CD14-positive monocyte (primary cell): ENCODE measurements around the gene TSPYL6. TPM values are rescaled to one million over a fixed set of nuclear protein-coding genes. Genes with fewer than 3 reads are reported as not detected.

Experiments
- DNase-seq, 3 donors: peaks; one replicate each; pipeline ENCODE4 v3.0.0-alpha.2; 2011 to 2022
- H2AFZ ChIP-seq: 2 replicates; pipeline ENCODE4 v1.6.0; 2012; ENCODE audit warnings: mild to moderate bottlenecking, low read depth, low read length, inconsistent platforms; ENCODE audit not compliant: insufficient read depth, poor library complexity, severe bottlenecking
- H3K27ac ChIP-seq, 2 donors: 1 replicate in 1 of 2; 2 replicates in 1 of 2; pipeline ENCODE4 v1.5.1; 2012 to 2013; ENCODE audit warnings: low read length in 2 of 2, control low read depth in 1 of 2, inconsistent platforms in 1 of 2, low read depth in 1 of 2, mild to moderate bottlenecking in 1 of 2
- H3K27me3 ChIP-seq, 2 donors: one replicate each; pipeline versions ENCODE4 v1.6.0 to v1.6.1; 2011 to 2013; ENCODE audit warnings: low read length in 2 of 2; ENCODE audit not compliant: control insufficient read depth in 2 of 2, insufficient read depth in 2 of 2
- H3K36me3 ChIP-seq, 2 donors: replicated peaks in 1 of 2; 1 replicate in 1 of 2; 2 replicates in 1 of 2; pipeline versions ENCODE4 v1.5.1 to v1.6.1; 2012 to 2013; ENCODE audit warnings: low read length in 2 of 2, control low read depth in 1 of 2, inconsistent platforms in 1 of 2, mild to moderate bottlenecking in 1 of 2; ENCODE audit not compliant: insufficient read depth in 2 of 2, control insufficient read depth in 1 of 2
- H3K4me1 ChIP-seq, 2 donors: 1 replicate in 1 of 2; 2 replicates in 1 of 2; pipeline versions ENCODE4 v1.5.1 to v1.6.1; 2012 to 2013; ENCODE audit warnings: low read length in 2 of 2, control low read depth in 1 of 2, inconsistent platforms in 1 of 2, mild to moderate bottlenecking in 1 of 2, moderate library complexity in 1 of 2; ENCODE audit not compliant: insufficient read depth in 2 of 2, control insufficient read depth in 1 of 2
- H3K4me2 ChIP-seq: replicated peaks from 2 replicates; pipeline ENCODE3; 2012; ENCODE audit warnings: low read length, moderate library complexity, mild to moderate bottlenecking; ENCODE audit not compliant: poor library complexity, severe bottlenecking; ENCODE audit errors: extremely low read depth
- H3K4me3 ChIP-seq, 3 experiments: fragments of 200-600 bp in 1 of 3; sonication (generic) in 1 of 3; replicated peaks in 1 of 3; 1 replicate in 2 of 3; 2 replicates in 1 of 3; pipeline ENCODE4 v1.5.1; 2011 to 2013; ENCODE audit warnings: low read length in 3 of 3, mild to moderate bottlenecking in 3 of 3, control low read depth in 2 of 3, low read depth in 2 of 3, inconsistent platforms in 1 of 3, moderate library complexity in 1 of 3
- H3K79me2 ChIP-seq: 2 replicates; pipeline ENCODE4 v1.6.0; 2012; ENCODE audit warnings: mild to moderate bottlenecking, control low read depth, inconsistent platforms, low read length, moderate library complexity; ENCODE audit not compliant: insufficient read depth
- H3K9ac ChIP-seq: 2 replicates; pipeline ENCODE4 v1.6.0; 2017; ENCODE audit warnings: low read length, mild to moderate bottlenecking; ENCODE audit not compliant: insufficient read depth, poor library complexity, severe bottlenecking
- H3K9me3 ChIP-seq, 2 donors: replicated peaks in 1 of 2; 1 replicate in 1 of 2; 2 replicates in 1 of 2; pipeline versions ENCODE4 v1.5.1 to v1.6.1; 2012 to 2013; ENCODE audit warnings: low read length in 2 of 2, control low read depth in 1 of 2; ENCODE audit not compliant: control insufficient read depth in 1 of 2, insufficient read depth in 1 of 2
- H4K20me1 ChIP-seq: 2 replicates; pipeline ENCODE4 v1.6.0; 2012; ENCODE audit warnings: mild to moderate bottlenecking, low read length, control low read depth, moderate library complexity; ENCODE audit not compliant: insufficient read depth
- H3K27ac Mint-ChIP-seq, 7 donors: one replicate each; pipeline ENCODE4 v1.8.0; 2020; ENCODE audit warnings: mild to moderate bottlenecking in 7 of 7, mixed read lengths in 7 of 7, moderate library complexity in 6 of 7, inconsistent platforms in 2 of 7
- H3K27me3 Mint-ChIP-seq, 3 donors: one replicate each; pipeline ENCODE4 v1.8.0; 2021 to 2022; ENCODE audit warnings: low read depth in 3 of 3, mild to moderate bottlenecking in 3 of 3, mixed read lengths in 3 of 3, moderate library complexity in 3 of 3, inconsistent platforms in 1 of 3
- H3K36me3 Mint-ChIP-seq, 2 donors: one replicate each; pipeline ENCODE4 v1.8.0; 2020; ENCODE audit warnings: mixed read lengths in 2 of 2, inconsistent platforms in 1 of 2, mild to moderate bottlenecking in 1 of 2
- H3K4me1 Mint-ChIP-seq: one replicate; pipeline ENCODE4 v1.8.0; 2020; ENCODE audit warnings: mild to moderate bottlenecking, mixed read lengths
- H3K4me3 Mint-ChIP-seq, 2 donors: one replicate each; pipeline ENCODE4 v1.8.0; 2020; ENCODE audit warnings: mild to moderate bottlenecking in 2 of 2, mixed read lengths in 2 of 2, moderate library complexity in 1 of 2
- H3K9me3 Mint-ChIP-seq, 7 donors: one replicate each; pipeline ENCODE4 v1.8.0; 2020 to 2022; ENCODE audit warnings: mixed read lengths in 7 of 7, mild to moderate bottlenecking in 6 of 7, moderate library complexity in 6 of 7, inconsistent platforms in 2 of 7
- CTCF ChIP-seq: fragments of 200-600 bp; IDR thresholded peaks from one replicate; pipeline ENCODE4 v1.8.0; 2022; ENCODE audit warnings: antibody characterized with exemption, mild to moderate bottlenecking
- WGBS: methylation state at CpG from one replicate; pipeline ENCODE4 v1.1.5; 2013; ENCODE audit warnings: missing lambda C conversion rate; ENCODE audit not compliant: insufficient coverage; 5-methylcytosine and 5-hydroxymethylcytosine counted together
- intact Hi-C, 2 donors: fragments of 100-400 bp; cut with micrococcal nuclease; formaldehyde crosslinking; loops; one replicate each; pipeline versions ENCODE4 v1.15.0 to v1.15.1; 2023
- polyA plus RNA-seq, 3 donors: library from polyadenylated mRNA; depleted of rRNA in 1 of 3; unstranded in 2 of 3; stranded (reverse) in 1 of 3; fragments of 300-500 nt in 2 of 3; fragments of >200 nt in 1 of 3; fragmentation: Illumina TruSeq in 2 of 3; gene quantifications; 1 replicate in 2 of 3; 2 replicates in 1 of 3; pipeline ENCODE4 v1.2.3, GENCODE V29; 2012 to 2021

Gene TSPYL6
- polyA plus RNA-seq, 3 donors = not detected

DNA sequence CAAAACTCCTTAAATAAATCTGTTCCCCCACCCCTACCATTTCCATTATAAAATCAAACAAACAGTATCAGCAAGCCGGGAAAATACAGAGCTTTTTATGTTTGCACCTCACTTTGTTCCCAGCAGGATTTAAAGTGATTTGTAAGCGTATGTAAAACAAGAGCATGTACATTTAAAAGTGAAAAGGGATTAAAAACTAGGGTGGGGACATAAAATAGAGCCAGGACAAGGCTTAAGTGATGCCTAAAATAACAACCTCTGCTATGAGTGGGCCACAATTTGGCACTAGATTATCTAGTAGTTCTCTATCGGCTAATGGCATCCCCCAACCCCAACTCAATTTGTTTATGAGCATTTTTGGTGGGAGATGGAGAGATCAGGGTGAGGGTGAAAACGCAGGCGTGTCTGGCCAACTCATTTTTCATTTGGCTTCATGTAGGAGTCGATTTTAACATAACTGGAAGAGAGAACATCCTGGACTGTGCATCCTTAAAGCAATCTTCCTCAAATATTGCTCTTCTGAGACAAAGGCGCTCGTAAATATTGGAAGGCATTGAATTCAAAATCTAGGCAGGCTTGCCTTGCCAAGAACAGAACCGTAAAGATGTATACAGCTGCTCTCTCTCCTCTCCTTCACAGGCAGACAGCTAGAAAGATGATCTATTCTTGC, 34.5 kb upstream of the TSPYL6 start:
- Histone ChIP-seq H3K36me3 (no peaks in the 10 kb centered on the region), H3K27me3 (no peaks in the 10 kb centered on the region), H3K4me3 (no peak overlapping the region), H3K79me2 (no peaks in the 10 kb centered on the region), H4K20me1 (no peaks in the 10 kb centered on the region), H2AFZ (no peak overlapping the region), H3K9ac (no peak overlapping the region), H3K4me1 (no peaks in the 10 kb centered on the region), H3K9me3 (no peaks in the 10 kb centered on the region), H3K4me2 (no peak overlapping the region), H3K27ac (no peak overlapping the region)
- no peaks in the 10 kb centered on the region for H3K4me1 Mint-ChIP-seq
- DNase-seq = no peak
- intact Hi-C loops = no loop called here
- no peak overlapping the region for H3K27ac Mint-ChIP-seq
- no peak overlapping the region for H3K4me3 Mint-ChIP-seq
- H3K9me3 Mint-ChIP-seq = peaks cover 0 to 4% (median 0%) of the 10 kb centered on the region in 7 donors
- H3K27me3 Mint-ChIP-seq = peaks cover 0 to 1% (median 0%) of the 10 kb centered on the region in 3 donors
- no peak for TF ChIP-seq CTCF
- 100% methylated on average over 4 of the region's 9 CpGs for WGBS
- H3K36me3 Mint-ChIP-seq = no peaks in the 10 kb centered on the region

DNA sequence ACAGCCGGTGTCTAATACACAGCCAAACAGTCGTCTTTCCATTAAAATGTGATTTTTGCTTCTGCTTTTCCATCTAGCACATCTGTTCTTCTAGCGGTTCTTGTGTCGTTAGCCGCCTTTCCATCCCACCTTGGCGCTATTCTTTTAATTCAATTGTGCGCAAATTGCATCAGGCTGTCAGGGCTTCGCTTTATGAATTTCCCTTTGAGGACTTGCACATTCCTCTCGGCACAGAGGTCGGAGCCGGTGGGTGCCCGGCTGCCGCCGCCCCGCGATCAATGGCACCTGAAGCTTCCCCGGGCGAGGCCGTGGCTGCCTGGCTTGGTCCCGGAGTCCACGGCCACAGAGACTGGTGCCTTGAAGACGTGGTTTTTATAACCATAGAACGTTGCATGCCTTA, 33.9 kb upstream of the TSPYL6 start:
- 91% methylated on average over 22 of the region's 23 CpGs for WGBS
- H3K9ac ChIP-seq = no peak overlapping the region
- H3K9me3 ChIP-seq = no peaks in the 10 kb centered on the region
- no peaks in the 10 kb centered on the region for H3K36me3 Mint-ChIP-seq
- no peaks in the 10 kb centered on the region for H3K27me3 ChIP-seq
- no peaks in the 10 kb centered on the region for H3K4me1 Mint-ChIP-seq
- no peaks in the 10 kb centered on the region for H3K36me3 ChIP-seq
- H3K79me2 ChIP-seq = no peaks in the 10 kb centered on the region
- no peak overlapping the region for H3K27ac ChIP-seq
- no peaks in the 10 kb centered on the region for H3K4me1 ChIP-seq
- no peak overlapping the region for H3K4me3 ChIP-seq
- no peak for TF ChIP-seq CTCF
- peaks cover 0 to 4% (median 0%) of the 10 kb centered on the region in 7 donors for H3K9me3 Mint-ChIP-seq
- H3K4me2 ChIP-seq = no peak overlapping the region
- H3K27me3 Mint-ChIP-seq = peaks cover 0 to 1% (median 0%) of the 10 kb centered on the region in 3 donors
- H3K4me3 Mint-ChIP-seq = no peak overlapping the region
- H3K27ac Mint-ChIP-seq = peak overlapping the region in 1 of 7 donors; percentile 2
- no peak overlapping the region for H2AFZ ChIP-seq
- no peak for DNase-seq
- no peaks in the 10 kb centered on the region for H4K20me1 ChIP-seq
- intact Hi-C loops = no loop called here
